NCI-H2196 treated with DMSO at 0.1 percent for 48 hours (cell line): ENCODE measurements around the gene WASF3.

ENCODE experiments used
- DNase-seq: peaks from one replicate; lab custom pipeline; 2025; ENCODE audit not compliant: unreplicated experiment; lab: John Stamatoyannopoulos, UW

WASF3 gene

DNA sequence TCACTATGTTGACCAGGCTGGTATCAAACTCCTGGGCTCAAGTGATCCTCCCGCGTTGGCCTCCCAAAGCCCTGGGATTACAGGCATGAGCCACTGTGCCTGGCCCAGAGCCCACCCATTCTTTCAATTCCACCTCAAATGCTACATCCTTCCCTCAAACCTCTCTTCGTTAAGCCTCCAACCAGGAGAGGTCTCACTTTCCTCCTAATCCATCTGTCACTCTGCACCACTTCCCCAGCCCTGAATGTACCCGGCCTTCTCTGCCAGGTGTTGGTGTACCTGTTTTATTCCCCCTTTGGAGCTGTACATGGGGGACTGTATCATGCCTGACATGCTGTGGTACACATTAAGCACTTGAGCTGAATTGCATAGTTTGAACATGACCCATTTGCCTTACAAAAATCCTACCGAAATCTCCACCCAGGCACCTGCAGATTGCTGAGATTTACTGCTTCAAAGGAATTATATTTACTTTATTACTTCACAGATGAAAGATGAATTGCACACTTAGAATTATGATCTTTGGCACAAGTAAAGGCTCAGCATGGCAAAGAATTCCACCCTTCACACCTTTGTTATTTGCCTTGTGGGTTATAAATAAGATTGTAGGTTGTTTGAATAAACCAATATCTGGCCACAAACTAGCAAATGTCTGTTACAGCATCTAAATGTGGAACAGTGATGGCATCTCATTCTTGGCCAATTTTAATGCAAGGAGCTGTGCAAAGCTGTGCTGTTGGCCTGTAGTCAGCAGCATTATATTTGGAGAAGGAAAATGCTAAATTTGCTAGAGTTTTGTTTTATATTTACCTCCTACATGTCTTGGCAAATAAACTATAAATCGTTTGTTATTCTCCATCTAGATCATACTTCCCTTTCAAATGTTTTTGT is 15.6 kb upstream of the WASF3 start:
- DNase-seq, result no peak

DNA sequence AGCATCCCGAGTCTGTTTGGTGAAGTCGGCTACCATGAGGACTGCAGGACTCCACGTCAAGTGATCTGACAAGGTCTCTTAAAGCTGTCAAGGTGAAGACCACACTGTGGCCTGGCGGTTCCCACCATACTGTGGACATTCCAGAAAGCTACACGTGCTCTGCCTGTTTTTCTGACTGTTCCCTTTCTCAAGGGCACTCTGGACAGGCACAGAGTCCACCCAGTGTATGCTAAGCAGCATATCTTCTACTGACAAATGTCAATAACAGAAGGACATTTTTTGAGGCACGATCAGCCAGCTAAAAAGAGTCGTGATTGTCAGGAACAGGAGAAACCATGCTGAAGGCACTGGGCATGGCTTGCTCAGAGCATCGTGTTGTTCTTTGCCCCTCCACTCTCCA is 12.8 kb upstream of the WASF3 start:
- no peak for DNase-seq

DNA sequence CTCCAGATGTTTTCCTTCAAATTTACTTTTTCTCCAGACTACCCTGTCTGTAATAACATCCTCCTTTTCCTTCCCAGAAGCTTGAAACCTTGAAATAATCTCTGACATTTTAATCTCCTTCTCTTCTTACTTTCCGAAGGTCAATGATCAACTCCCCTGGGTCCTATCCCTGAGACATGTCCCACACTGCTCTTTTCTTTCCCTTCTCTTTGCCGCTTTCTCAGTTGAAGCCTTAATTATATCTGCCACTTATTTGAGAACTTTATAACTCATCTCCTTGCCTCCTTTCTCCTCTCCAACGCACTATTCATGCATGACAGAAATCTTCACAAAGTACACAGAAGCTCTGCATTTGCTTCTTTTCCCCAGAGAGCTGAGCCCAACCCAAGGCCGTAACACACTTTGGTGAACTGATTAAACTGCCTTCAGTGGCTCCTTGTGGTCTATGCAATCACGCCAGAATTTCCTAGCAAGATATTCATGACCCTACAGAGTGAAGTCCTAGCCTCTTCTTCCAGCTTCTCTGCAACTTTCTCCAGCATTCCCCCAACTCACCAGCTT is 9.2 kb upstream of the WASF3 start:
- no peak for DNase-seq

DNA sequence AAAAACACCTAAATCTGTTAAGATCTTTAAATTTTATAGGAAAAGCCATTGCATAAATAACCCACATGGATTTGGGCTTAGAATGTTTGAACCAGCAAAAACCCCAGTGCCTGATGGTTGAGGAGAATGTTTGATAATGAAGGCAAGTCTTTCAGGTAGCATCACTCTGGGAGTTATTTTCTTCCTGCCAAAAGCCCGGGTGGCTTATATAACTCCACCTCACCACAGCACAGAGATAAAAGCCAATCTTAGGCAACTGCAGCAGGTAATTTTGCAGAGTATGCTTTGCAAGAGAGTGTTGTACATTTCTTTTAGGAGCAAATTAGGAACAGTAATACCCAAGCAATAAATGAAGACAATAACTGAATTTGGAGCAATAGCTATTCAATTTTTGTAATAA is 7.8 kb upstream of the WASF3 start:
- no peak for DNase-seq

DNA sequence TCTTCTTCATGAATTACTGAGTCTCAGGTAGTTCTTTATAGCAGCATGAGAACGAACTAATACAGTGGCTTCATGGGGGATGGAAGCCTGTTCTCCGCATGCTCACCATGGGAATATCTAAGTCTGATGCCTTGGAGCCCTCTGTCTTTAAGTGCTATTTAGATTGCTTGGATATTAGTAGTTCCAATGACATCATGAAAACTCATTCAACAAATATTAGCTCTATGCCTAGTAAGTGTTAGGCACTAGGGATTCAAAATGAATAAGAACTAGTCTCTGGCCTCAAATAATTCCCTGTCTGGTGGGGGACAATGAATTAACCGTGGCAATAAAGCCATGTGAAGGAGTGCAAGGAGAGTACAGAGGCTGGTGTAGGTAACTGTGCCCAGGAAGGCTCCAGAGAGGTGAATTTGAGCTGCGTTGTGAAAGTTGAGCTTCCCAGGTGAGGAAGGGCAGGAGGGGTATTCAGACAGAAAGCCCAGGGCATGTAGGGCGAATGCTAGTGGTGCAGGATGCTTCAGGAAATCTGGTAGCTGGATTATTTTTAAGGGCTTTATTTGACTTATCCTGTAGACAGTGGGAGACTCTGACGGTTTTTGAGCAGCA is 6.1 kb upstream of the WASF3 start:
- DNase-seq, result no peak

DNA sequence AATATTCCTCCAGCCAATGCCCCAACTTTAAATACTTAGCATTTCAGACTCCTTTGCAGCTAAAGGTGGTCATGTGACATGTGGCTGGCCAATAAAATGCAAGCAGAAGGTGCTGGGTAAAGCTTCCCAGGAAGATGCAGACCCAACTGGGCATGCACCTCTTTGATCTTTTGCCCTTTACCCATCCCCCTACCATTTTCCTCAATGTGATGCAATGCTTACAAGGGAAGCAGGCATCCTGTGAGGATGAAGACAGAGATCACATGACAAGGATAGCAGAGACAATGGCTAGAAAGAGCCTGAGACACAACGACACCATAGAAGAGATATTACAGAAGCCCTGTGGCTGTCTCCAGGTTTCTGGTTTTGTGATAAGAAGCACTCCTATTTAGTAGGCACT is 2.1 kb upstream of the WASF3 start:
- no peak for DNase-seq

DNA sequence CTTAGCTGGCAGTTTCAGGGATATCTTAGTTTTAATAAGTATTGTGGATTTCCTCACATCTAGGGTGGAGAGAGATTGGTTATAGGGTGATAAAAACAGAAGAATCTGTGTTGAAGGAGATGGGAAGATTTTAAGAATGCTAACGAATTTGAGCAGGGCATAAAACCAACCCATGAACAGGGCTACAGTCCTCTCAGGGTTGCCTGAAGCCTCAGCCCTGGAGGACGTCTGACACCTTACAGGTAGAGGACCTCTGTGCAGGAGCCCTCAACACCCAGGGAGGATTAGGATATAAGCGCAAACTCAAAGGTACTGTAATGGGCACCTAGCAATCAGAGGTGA is 461 bp upstream of the WASF3 start:
- no peak for DNase-seq

DNA sequence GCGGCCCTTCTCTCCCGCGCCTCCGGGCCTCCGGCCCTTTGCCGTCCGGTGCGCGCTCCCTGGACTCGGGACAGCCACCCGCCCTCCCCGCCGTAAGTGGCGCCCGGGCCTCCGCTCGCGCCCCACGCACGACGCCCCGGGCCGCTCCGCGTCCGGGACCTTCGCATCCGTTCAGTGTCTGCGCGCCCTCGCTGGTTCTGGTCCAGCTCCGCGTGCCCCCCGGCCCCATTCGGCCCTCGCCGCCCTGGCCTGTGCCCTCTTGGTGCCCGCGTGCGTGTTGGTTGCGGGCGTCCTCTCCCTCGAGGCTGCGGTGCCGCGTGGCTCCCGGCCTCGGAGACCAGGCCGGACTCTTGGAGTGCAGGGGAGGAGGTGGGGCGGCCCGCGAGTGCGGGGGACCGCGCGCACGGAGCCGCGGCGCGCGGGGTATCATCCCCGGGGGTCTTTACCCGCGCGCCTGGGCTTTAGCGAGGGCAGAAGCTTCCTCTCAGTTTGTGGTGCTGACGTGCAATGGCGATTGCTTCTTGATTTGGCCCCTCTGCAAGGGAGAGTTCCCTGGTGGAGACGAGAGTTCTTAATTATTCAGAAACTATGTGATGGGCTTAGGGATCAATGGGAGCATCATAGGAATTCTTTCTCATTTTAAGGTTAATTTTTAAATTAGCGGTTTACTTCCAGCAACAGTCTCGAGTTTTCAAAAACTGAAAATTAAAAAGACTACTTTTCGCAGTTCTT is 757 bp downstream of the WASF3 start:
- DNase-seq, result no peak

DNA sequence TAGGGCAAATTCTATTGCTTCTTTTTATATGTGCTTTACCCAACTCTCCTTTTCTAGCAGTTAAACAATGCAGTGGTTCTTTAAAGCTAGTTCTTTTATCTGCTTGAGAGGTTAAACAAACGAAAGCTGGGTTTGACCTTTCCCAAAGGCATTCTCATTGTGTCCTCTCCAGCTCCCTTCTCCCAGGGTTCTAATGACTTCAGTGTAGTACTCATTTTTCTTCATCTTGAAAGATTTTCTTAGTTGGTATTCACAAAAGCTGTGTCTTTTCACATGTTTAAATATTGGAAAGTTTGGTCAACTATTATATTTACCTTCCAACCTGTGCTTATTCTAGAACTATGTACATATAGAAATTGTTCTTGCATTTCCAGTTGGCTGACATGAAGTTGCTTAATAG is 1.5 kb downstream of the WASF3 start:
- DNase-seq, result no peak

DNA sequence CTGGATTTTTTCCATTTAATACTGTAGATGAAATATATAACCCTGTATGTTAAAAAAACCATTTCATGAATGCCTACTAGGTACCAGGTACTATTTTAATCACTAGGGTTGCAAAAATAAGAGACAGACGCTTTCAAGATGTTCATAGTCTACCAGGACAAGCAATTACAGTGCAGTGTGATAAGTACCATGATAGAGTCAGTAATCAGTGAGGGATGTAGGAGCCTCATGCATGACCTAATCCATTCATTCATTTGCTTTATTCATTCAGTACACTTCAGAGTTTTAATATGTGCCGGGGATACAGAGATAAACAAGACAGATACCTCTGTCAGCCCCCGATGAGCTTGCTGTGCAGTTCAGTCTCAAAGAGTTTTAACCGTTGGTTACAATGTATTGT is 3.0 kb downstream of the WASF3 start:
- DNase-seq, result no peak

DNA sequence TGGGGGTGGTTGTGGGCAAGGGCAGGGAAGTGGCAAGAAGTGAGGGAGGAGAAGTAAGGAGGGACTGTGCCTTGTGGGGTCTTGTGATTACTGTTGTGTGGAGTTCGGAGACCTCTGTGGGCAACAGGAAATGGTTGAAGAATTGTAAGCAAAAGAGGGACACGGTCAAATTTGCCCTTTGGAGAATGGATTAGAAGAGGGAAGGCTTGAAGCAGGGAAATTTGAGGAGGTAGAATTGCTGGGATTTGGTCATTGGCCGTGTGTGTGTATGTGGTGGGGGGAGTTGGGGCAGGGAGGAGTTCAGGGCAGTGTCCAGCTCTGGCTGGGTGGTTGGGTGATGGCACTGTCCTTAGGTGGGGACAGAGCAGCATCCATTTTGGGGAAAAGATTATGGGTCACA is 3.6 kb downstream of the WASF3 start:
- DNase-seq, result no peak

DNA sequence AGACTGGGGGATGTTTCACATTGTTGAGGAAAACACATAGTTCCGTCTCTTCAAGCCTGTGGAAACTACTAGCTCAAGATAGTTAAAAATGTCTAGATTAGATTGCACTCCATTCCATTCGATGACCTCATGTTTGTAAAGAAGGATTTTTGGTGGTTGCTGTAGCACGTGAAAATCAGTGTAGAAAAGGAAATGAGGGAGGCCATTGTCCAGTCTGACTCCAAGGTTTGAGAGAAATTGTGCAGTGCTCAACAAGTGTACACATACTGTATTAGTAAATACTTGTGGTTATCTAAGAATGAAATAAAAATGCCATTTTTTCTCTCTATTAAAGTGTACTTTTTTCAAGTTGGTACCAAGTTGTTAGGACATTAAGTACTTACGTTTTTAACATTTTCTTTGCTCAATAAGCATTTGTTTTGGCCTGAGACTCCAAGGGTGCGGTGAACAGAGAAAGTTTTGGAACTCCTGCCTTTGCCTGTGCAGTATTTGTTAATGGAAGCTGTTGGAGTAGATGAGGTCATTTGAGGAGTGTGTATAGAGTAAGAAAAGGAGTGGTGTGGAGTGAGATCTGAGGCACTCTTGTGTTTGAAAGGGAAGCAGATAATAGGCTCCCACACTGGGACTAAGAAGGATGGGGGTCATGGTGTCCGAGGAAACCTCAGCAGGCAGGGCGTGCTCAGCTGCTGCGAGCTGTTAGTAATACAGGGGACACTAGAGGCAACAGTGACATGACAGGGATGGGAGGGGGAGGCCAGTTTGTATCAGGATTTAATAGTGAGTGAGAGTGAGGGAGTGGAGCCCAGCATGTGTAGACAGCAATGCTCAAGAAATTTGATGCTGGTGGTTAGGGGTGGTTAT is 4.4 kb downstream of the WASF3 start:
- no peak for DNase-seq

DNA sequence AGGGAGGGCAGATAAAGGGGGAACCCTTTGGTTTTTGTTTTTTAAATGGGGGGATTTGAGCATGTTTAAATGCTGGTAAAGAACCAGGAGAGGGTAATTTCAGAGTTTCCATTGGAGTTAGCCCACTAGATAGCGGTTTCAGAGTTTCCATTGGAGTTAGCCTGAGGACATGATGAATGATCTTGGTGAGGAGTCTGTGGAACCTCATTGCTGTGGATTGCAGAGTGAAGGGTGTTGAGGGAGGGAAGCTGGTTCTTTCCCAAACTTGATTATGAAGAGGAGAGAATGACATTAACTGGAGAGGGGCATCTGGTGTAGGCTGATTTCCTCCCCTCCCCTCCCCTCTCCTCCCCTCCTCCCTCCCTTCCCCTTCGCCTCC is 5.0 kb downstream of the WASF3 start:
- DNase-seq, result no peak

DNA sequence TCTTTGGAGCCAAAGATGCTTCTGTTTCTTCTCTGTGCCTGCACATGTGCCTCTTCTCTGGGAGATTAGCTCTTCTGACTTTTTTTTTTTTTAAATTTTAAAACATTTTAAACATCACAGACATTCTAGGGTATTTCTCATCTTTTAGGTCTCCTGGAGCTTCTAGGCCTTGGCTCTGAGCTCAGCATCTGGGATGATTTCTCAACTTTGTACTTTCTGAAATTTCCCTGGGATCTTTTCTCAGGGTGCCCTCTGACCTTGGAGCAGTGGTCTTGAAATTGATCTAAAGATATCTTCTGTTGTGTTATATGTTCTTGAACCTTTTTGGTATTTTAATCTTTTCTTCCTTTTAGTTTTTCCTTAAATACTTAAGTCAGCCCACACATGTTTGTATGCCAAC is 6.2 kb downstream of the WASF3 start:
- no peak for DNase-seq

DNA sequence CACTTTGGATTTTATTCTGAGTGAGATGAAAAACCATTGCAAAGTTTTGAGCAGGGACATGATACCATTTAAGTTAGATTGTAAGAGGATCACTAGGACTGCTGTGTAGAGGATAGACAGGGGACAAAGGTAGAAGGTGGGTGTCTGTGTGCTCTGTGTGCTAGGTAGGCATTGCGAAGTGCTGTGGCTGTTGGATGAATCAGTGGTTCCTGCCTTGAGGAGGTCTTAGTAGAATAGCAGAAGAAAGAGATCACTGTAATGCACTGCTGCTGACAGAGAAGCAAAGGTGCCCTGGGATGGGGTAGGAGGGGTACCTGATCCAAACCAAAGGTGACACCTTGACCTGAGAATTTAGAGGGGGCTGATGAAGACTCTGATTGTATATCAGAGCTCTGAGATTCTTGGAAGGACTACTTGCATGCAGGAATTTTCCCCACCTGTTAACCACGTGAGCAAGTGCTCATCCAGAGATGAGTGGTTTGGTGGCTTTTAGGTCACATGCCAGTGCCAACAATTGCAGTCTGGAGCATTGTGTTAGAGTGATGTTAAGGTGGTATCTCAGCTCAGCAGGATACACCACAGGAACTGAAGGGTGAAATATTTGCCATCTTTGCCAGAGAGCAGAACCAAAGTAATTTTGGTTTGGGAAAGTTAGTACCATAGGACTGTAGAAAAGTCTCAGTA is 10.8 kb downstream of the WASF3 start:
- DNase-seq, result no peak

DNA sequence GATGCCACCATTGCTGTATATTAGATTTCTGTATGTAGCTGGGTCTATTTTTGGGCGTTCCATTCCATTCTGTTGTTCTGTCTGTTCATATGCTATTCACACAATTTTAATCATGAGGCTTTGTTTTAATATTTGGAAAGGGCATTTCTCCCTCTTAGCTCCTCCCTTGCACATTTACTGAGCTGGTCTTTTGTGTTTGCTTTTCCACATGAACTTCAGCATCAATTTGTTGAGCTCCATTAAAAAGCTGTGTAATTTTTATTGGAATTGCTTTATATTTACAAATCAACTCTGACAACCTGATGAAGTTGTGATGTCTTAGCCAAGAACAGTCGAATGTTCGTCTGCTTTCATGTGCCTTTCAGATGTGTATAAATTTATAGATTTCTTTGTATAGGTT is 14.0 kb downstream of the WASF3 start:
- DNase-seq, result no peak

DNA sequence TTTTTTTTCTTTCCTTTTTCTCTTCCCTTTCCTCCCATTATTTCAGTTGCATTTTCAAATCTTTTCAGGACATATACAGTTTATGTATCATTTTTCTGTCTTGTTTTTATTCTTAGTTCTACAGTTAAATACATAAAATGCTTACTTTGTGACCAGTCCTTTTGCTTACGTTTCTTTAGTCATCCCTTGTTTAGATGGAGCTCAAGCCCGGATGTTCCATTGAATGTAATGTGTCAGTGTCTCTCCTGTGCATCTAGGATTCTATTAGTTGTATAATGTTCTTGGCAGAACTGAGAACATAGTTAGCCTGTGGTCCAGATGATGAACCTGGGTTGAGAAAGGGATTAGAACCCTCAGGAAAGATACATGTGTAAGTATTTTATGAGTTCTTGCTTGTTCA is 17.8 kb downstream of the WASF3 start:
- DNase-seq, result no peak

DNA sequence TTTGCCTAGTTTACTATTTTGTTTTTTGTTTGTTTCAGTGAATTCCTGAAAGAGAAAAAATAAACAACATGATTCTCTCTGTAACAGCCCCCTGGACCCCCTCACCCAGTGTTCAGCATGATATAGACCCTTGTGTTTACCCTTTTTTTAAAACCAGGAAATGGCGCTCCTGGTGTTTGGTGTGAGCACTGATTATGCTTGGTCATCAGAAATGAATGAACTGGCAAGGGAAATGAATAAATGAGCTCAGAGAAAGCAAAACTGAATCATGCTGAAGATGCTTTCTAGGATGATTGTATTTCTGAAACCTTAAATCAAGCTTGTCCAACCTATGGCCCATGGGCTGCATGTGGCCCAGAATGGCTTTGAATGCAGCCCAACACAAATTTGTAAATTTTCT is 22.1 kb downstream of the WASF3 start:
- DNase-seq, result no peak

DNA sequence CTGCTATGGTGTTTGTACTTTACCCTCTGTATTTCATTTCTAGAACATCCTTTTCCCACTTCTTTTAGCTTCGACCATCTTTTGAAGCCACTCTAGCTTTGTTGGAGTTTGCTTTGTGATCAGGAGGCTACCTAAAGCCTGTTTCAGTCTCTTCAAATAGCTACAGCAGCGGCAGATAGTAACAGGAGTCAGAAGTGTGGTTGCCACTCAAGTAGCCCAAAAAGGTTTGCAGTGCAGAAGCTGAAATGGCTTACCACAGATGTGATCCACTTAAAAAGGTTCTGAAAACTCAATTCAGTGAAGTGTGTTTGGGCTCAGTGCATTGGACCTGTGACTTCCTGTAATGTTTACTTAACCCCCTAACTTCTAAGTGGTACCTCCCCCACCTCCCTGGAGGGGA is 26.2 kb downstream of the WASF3 start:
- DNase-seq, result no peak

DNA sequence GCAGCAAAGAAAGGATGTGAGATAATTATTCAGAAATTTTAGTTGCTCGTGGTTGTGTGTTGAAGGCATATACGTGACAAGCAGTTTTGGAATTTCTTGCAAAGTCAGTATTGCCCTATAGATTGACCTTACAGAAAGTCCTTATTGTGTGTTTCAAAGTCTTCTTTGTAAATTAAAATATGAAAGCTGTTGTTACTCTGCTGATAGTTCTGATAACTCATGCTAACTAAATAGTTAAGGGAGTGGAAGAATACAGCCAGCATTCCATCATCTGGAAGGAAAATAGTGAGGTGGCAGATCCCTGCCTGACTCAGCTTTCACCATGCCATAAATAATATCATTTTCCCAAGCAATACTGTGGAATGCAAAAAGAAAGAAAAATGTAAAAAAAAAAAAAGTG is 27.2 kb downstream of the WASF3 start:
- DNase-seq, result no peak

DNA sequence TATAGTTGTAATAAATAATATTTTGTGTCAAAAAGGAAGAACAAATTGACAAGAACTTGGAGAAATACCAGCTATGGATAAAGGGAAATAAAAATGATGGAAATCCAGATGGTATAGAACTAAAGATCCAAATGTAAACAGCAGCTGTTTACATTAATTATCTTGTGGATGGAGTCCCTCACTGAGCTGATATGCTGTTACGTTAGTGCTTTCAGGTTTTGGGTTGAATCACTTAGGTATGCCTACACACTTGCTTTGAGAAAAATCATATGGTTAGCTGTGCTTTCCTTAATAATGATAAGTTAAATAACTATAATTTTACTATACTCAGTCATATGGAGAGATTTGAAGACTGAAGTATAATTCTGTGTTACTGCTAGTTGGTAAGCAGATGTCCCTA is 27.7 kb downstream of the WASF3 start:
- DNase-seq, result no peak
